ENCODE measurements around the gene LRRC51.
"Not testable (repeated sequence)": the region's sequence is repeated elsewhere in the genome, so short reads cannot be mapped to it uniquely, and the experiment has no call there.

LRRC51 gene

GRCh38 chr11:72132646-72133045 lies 52.0 kb downstream of the LRRC51 start:
- TF ChIP-seq CTCF (conservative IDR thresholded peaks at IDR 0.05; ENCODE audit: low read depth, low read length): no peak
- DNase-seq (ENCODE audit: low read depth): no peak
- no peak overlapping the region for H3K4me3 ChIP-seq (ENCODE audit: low read length)

- H3K4me3 ChIP-seq (ENCODE audit: low read length); DNase-seq (ENCODE audit: low read depth): not testable (repeated sequence)
Measured at GRCh38 chr11:72135473-72135872, 54.8 kb downstream of the LRRC51 start, which contains the start of gene FOLR3. Gene FOLR3, plus strand, starts transcription at chr11:72135725. Its CDS starts 228 bp downstream, at chr11:72135953.

- DNase-seq (ENCODE audit: low read depth): no peak
- no peak overlapping the region for H3K4me3 ChIP-seq (ENCODE audit: low read length)
- TF ChIP-seq CTCF (conservative IDR thresholded peaks at IDR 0.05; ENCODE audit: low read depth, low read length): no peak
Measured at GRCh38 chr11:72135891-72136683, 55.4 kb downstream of the LRRC51 start.

GRCh38 chr11:72136684-72137262 lies 56.1 kb downstream of the LRRC51 start:
- H3K4me3 ChIP-seq (ENCODE audit: low read length): no peak overlapping the region
- TF ChIP-seq CTCF (conservative IDR thresholded peaks at IDR 0.05; ENCODE audit: low read depth, low read length): no peak
- no peak for DNase-seq (ENCODE audit: low read depth)

GRCh38 chr11:72138821-72139390 lies 58.3 kb downstream of the LRRC51 start:
- H3K4me3 ChIP-seq (ENCODE audit: low read length): no peak overlapping the region
- no peak for TF ChIP-seq CTCF (conservative IDR thresholded peaks at IDR 0.05; ENCODE audit: low read depth, low read length)
- no peak for DNase-seq (ENCODE audit: low read depth)

- no peak overlapping the region for H3K4me3 ChIP-seq (ENCODE audit: low read length)
- no peak for TF ChIP-seq CTCF (conservative IDR thresholded peaks at IDR 0.05; ENCODE audit: low read depth, low read length)
- DNase-seq (ENCODE audit: low read depth): no peak
Measured at GRCh38 chr11:72139500-72139899, 58.9 kb downstream of the LRRC51 start.

GRCh38 chr11:72140661-72141060 lies 60.0 kb downstream of the LRRC51 start:
- no peak overlapping the region for H3K4me3 ChIP-seq (ENCODE audit: low read length)
- TF ChIP-seq CTCF (conservative IDR thresholded peaks at IDR 0.05; ENCODE audit: low read depth, low read length): no peak
- DNase-seq (ENCODE audit: low read depth): no peak

All from retinal pigment epithelial cell (primary cell).